HG03460 (cell line): ENCODE results near the gene SERPINA6.
"Not testable (repeated sequence)": the region's sequence is repeated elsewhere in the genome, so short reads cannot be mapped to it uniquely, and the experiment has no call there.

Experiments
- ATAC-seq: cut with Tn5 transposase; IDR thresholded peaks from one replicate; pipeline ENCODE4 v1.9.1; 2021; ENCODE audit not compliant: unreplicated experiment

The SERPINA6 gene

DNA sequence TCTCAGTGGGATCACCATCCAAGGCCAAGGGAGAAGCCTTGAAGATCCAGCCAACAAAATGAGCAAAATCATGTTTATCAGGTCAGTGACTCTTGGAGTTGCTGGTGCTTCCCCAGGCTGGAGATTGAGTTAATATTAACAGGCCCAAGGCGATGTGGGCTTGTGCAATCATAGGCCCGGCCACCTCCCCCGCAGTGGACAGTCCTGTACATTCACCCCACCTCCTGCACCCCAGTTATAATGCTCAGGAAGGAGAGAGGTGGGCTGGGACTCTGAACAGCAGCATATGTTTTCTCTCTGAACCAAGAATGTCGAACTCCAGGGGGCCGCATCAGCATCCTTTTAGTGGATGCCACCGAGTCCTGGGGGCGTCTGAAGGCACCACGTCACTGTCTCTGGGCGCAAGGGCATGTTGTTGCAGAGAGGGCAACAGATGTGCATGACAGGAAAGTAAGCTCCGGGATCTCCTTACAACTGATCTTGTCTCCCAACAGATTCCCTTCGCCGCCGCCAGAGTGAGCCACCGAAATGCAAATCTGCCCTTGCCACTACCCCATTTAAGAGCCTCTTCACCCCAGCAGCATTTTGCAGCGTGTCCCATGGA is 32.2 kb upstream of the SERPINA6 start:
- ATAC-seq: no peak

DNA sequence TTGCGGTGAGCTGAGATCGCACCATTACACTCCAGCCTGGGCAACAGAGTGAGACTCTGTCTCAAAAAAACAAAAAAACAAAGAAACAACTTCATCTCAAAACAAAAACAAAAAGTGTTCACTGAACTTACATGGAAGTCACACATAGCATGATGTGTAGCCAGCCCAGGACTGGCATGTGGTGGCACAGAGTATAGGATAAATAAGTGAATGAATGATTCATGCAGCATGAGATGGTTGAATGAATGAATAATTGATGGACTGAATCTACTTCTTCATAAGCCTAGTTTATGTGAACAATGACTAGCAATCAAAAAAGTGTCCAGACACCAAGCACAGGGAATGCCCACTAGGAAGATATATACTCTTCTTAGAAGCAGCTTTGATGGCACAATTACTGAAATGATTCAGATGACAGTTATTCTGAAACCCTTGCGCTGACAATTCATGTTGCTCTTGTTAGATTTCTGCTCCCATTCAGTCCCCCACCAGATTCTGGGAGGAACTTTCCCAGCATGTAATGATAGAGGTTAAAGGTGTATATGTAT is 31.6 kb upstream of the SERPINA6 start:
- no peak for ATAC-seq

DNA sequence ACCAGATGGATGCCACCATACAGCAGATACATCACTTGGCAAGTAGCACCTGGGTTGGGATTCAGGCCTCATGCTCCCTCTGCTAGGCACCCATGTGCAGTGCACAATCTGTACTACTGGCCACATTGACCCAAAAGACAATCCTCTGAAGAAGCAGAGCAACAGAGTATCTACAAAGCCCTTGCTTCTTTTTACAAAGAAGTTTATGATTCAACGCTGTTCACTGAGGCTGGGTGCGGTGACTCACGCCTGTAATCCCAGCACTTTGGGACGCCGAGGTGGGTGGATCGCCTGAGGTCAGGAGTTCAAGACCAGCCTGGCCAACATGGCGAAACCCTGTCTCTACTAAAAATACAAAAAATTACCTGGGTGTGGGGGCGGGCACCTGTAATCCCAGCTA is 31.1 kb upstream of the SERPINA6 start:
- ATAC-seq: not testable (repeated sequence)

DNA sequence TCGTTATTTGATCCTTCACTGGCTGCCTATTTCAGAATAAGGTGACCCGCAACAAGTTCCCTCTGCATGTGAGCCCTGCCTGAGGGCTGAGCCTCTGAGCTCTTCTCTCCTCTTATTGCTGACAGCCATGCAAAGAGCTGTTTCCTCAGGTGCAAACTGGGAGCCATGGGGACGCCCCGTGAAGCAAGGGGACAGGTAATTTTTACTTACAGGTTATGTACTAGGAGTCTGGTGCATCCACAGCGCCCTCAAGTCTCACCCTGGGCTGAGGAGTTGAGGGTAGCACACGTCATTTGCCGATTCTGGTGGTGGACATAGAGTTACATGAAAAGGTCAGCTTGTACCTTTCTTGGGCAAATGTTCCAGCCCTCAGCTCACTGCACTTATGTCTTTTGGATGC is 26.1 kb upstream of the SERPINA6 start:
- no peak for ATAC-seq

- ATAC-seq: no peak
Measured at GRCh38 chr14:94348836-94349235, 25.7 kb upstream of the SERPINA6 start.

- ATAC-seq: no peak
Measured at GRCh38 chr14:94346841-94347240, 23.7 kb upstream of the SERPINA6 start.

DNA sequence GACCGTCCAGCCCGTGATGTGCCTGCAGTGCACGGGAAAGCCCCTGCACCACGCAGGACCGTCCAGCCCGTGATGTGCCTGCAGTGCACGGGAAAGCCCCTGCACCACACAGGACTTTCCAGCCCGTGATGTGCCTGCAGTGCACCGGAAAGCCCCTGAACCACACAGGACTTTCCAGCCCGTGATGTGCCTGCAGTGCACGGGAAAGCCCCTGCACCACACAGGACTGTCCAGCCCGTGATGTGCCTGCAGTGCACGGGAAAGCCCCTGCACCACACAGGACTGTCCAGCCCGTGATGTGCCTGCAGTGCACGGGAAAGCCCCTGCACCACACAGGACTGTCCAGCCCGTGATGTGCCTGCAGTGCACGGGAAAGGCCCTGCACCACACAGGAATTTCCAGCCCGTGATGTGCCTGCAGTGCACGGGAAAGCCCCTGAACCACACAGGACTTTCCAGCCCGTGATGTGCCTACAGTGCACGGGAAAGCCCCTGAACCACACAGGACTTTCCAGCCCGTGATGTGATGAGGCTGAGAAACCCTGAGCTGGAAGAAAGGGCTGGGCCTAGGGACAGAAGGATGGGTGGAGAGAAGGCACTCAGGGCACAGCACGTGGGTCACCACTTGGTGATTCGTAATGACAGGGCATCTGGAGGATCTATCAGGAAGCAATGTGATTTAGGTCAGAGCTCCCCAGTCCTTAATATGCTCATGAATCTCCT is 23.1 kb upstream of the SERPINA6 start:
- peak; percentile 61 for ATAC-seq

GRCh38 chr14:94345344-94346064 is 22.4 kb upstream of the SERPINA6 start:
- ATAC-seq: no peak

GRCh38 chr14:94344389-94344788 is 21.3 kb upstream of the SERPINA6 start:
- ATAC-seq: no peak

DNA sequence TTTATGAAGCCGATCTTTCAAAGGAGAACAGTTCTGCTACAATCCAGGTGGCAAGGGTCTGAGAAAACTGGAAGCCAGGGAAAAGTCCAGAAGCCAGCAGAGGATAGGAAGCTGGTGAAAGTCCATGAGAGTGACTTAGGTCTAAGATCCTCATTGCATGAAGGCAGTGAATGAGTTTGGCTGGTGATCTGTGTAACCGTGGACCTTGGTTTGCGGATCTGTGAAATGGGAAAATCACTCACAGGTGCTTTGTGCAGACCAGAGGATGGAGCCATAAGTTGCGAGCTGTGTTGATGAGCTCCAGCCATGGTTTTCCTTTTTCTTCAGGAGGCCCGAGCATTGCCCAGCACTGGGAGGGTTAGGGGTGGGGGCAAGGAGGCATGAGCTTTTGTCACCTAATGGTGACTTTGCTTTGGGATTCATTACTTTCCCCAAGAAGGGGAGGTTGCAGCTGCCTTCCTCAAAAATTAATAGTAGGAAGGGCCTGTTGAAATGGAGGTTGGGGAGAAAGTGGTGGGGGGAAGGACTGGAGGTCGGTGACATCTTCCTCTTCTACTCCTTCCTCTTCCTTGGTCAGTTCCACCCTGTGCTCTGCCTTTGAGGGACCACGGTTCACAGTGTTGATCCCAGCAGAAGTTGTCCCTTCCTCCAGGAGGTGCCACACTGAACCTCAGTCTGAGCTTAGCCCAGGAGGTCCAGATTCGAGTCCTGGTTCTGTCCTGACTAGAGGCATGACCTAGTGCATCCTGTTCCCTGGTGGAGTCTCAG is 20.3 kb upstream of the SERPINA6 start:
- ATAC-seq: no peak

DNA sequence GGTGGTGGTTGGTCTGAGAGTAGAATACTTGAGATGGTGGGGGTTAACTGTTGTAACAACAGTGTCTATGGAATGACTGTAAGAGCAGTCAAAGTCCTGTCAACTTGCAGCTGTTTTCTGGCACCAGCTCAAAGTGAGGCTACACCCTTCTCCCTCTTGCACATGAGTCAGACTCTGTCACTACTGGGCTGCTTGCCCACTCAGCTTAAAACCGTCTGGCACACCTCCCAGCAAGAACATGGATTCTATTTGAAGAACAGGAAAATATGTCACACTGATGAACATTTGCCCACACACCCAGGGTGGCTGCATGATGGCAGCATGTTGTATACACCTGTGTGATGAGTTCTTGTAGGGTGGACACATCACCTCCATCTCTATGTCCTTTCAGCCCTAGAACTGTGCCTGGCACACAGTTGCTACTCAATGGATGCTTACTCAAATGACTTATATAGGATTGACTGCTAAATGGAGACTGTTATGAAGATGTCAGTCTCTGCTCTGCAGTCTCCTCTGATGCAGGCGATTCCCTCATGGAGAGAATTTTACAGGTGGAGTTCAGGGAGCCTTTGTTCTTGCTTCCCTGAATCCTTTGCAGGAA is 19.3 kb upstream of the SERPINA6 start:
- no peak for ATAC-seq

DNA sequence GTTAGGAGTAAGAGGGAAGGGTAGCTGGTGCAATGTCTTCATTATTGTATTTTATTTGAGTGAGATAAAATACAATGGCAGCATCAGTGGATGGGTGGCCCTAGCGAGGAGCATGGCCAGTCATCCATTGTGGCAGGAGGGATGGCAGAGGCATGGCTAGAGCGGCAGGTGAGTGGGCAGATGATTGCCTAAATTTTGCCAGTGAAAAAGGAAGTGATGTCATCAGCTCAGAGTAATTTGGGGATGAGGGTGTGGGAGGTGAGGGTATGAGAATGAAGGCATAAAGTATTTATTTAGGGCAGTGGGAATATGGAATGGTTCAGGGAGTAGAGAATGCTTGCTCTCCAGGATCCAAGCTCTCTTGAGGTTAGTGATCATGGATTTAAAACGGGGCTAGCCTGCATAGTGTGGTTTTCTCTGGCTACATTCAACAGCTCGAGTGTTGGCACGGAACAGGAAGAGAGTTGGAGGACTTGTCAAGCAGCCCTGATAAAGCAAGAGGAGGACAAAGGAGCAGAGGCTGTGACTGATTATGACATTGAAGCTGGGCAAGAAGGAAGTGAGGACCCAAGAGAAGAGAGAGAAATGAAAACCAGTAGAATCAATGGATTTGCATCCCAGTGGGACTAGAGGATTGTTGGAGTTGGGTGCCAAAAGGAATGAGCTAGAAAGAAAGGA is 18.7 kb upstream of the SERPINA6 start:
- no peak for ATAC-seq

GRCh38 chr14:94340533-94340932 is 17.4 kb upstream of the SERPINA6 start:
- ATAC-seq: no peak

DNA sequence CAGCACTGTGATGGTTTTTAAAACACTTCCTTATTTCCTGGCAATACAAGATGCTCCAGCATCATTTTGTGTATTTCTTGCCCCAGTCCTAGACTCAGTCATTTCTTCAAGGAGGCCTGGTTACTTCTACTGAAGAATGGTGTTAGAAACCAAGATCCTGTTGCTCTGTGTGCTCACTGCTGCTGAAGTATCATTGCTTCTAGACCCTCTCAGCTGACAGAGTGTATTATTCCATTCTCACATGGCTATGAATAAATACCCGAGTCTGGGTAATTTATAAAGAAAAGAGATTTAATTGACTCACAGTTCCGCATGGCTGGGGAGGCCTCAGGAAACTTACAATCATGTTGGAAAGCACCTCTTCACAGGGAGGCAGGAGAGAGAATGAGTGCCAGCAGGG is 14.9 kb upstream of the SERPINA6 start:
- no peak for ATAC-seq

DNA sequence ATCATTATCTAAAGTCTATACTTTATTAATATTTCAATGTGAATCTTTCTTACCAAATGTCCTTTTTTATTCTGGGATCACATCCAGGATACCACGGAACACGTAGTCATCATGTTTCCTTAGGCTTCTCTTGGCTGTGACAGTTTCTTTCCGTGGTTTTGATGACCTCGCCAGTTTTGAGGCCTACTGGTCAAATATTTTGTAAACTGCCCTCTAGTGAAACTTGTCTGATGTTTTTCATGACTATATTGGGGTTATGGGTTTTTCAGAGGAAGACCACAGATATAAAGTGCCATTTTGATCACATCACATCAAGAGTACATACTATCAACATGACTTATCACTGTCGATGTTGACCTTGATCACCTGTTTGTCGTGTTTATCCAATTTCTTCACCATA is 14.1 kb upstream of the SERPINA6 start:
- ATAC-seq: no peak

DNA sequence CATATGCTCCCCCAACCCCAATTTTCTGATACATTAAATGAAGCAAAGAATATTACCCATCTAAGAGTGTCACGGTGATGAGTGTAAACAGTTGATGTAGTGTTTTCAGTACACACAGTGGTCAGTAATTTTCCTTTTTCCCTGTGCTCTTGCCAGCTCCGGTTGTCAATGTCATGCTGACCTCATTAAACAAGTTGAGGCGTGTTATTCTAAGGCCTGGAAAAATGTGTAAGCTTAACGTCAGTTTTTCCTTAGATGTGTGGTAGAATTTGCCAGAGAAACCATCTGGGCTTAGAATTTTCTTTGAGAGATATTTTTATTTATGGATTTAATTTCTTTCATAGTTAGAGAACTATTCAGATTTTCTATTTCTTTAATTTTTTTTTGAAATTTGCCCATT is 11.7 kb upstream of the SERPINA6 start:
- no peak for ATAC-seq

- no peak for ATAC-seq
Measured at GRCh38 chr14:94332587-94332986, 9.5 kb upstream of the SERPINA6 start.

DNA sequence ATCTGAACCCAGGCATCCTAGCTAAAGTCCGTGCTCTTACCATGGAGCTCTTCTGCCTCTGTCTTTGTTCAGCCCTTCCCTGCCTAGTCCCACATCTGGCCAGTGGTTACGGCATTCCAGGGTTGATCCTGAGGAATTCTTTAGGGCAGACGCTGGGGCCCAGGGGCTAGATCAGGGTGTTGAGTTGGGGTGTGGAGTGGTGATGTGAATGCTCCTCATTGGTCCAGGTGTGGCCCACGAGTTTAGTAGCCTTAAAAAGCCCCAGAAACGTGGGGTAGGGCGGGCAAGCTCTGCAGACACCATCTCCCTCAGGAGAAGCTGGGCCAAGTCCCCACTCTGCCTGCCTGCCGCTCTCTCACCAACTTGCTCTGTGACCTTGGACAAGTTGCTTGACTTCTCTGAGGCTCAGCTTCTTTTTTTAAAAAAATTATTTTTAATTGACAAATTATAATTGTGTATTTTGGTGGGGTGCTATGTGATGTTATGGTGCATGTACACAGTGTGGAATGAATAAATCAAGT is 9.0 kb upstream of the SERPINA6 start:
- ATAC-seq: no peak

- ATAC-seq: no peak
Measured at GRCh38 chr14:94331462-94331861, 8.3 kb upstream of the SERPINA6 start.

DNA sequence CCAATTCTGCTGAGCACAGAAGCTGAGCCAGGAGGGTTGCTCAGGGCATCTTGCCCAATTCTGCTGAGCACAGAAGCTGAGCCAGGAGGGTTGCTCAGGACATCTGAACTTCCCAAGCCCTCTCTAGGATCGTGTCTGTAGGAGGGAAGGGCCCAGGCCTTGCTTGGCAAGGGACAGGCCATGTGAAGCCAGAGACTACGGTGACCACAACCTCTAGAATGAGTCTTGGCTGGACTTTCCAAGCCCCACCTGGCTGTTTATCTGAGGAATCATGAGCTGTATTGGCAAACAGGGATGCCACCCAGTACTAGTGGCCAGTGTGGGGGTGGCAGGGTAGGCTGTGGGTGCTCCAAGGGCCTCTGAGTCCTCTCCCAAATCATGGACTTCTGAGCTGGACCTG is 7.7 kb upstream of the SERPINA6 start:
- ATAC-seq: no peak
